H9 (cell line): ENCODE data around the gene SLC4A5. TPM values are rescaled to one million over a fixed set of nuclear protein-coding genes. Genes with fewer than 3 reads are reported as not detected.

Experiments
- DNase-seq: peaks from one replicate; pipeline ENCODE4 v3.0.0-alpha.2; 2017
- H2AFZ ChIP-seq: one replicate; pipeline ENCODE4 v1.6.1; 2013; ENCODE audit warnings: mild to moderate bottlenecking, low read length, control low read depth, moderate library complexity
- H2AK5ac ChIP-seq: 2 replicates; pipeline ENCODE4 v1.6.1; 2013; ENCODE audit warnings: low read length, control low read depth, mixed read lengths; ENCODE audit not compliant: insufficient read length
- H2BK120ac ChIP-seq: one replicate; pipeline ENCODE4 v1.6.1; 2013; ENCODE audit warnings: low read depth, mild to moderate bottlenecking, low read length, control low read depth, inconsistent platforms; ENCODE audit not compliant: poor library complexity, severe bottlenecking
- H2BK12ac ChIP-seq: 2 replicates; pipeline ENCODE4 v1.6.1; 2013; ENCODE audit warnings: low read length, control low read depth, mixed read lengths, low read depth; ENCODE audit not compliant: insufficient read length
- H2BK15ac ChIP-seq: 2 replicates; pipeline ENCODE4 v1.6.1; 2013; ENCODE audit warnings: low read depth, low read length, control low read depth
- H2BK20ac ChIP-seq: one replicate; pipeline ENCODE4 v1.6.1; 2013; ENCODE audit warnings: low read depth, mild to moderate bottlenecking, low read length, control low read depth, inconsistent platforms; ENCODE audit not compliant: poor library complexity, severe bottlenecking
- H2BK5ac ChIP-seq: 2 replicates; pipeline ENCODE4 v1.6.1; 2013; ENCODE audit warnings: low read length, control low read depth, mixed read lengths; ENCODE audit not compliant: insufficient read length
- H3K14ac ChIP-seq: 2 replicates; pipeline ENCODE4 v1.6.1; 2013; ENCODE audit warnings: low read length, control low read depth; ENCODE audit not compliant: insufficient read depth
- H3K18ac ChIP-seq: 2 replicates; pipeline ENCODE4 v1.6.1; 2013; ENCODE audit warnings: low read depth, mild to moderate bottlenecking, mixed read lengths, low read length, control low read depth; ENCODE audit not compliant: insufficient read length
- H3K23ac ChIP-seq: 2 replicates; pipeline ENCODE4 v1.6.1; 2013; ENCODE audit warnings: low read length, control low read depth, mixed read lengths, low read depth; ENCODE audit not compliant: insufficient read length
- H3K23me2 ChIP-seq: 2 replicates; pipeline ENCODE4 v1.6.1; 2013; ENCODE audit warnings: low read depth, mild to moderate bottlenecking, mixed read lengths, low read length, control low read depth; ENCODE audit not compliant: insufficient read length, poor library complexity, severe bottlenecking
- H3K27ac ChIP-seq: 2 replicates; pipeline ENCODE4 v1.5.1; 2013; ENCODE audit warnings: low read length, control low read depth, mixed read lengths, low read depth; ENCODE audit not compliant: insufficient read length
- H3K27me3 ChIP-seq: 2 replicates; pipeline ENCODE4 v1.6.1; 2013; ENCODE audit warnings: low read length, control low read depth, inconsistent platforms; ENCODE audit not compliant: insufficient read depth
- H3K4ac ChIP-seq: 2 replicates; pipeline ENCODE4 v1.6.1; 2013; ENCODE audit warnings: low read depth, mild to moderate bottlenecking, control low read depth, inconsistent platforms, low read length, moderate library complexity
- H3K4me1 ChIP-seq: 2 replicates; pipeline ENCODE4 v1.6.1; 2013; ENCODE audit warnings: low read length, control low read depth, inconsistent platforms; ENCODE audit not compliant: insufficient read depth
- H3K4me2 ChIP-seq: 2 replicates; pipeline ENCODE4 v1.6.1; 2013; ENCODE audit warnings: low read length, control low read depth, mixed read lengths; ENCODE audit not compliant: insufficient read length, insufficient read depth
- H3K56ac ChIP-seq: 2 replicates; pipeline ENCODE4 v1.6.1; 2013; ENCODE audit warnings: low read depth, mild to moderate bottlenecking, mixed read lengths, low read length, control low read depth; ENCODE audit not compliant: insufficient read length
- H3K79me1 ChIP-seq: 2 replicates; pipeline ENCODE4 v1.6.1; 2013; ENCODE audit warnings: low read depth, mild to moderate bottlenecking, moderate library complexity, low read length, control low read depth, inconsistent platforms; ENCODE audit not compliant: insufficient read depth, poor library complexity, severe bottlenecking
- H3K79me2 ChIP-seq: 2 replicates; pipeline ENCODE4 v1.6.1; 2013; ENCODE audit warnings: low read length, control low read depth, inconsistent platforms; ENCODE audit not compliant: insufficient read depth
- H3K9ac ChIP-seq: 2 replicates; pipeline ENCODE4 v1.6.1; 2013; ENCODE audit warnings: low read length, control low read depth, mixed read lengths; ENCODE audit not compliant: insufficient read length; ENCODE audit errors: extremely low read depth
- H3K9me3 ChIP-seq: one replicate; pipeline ENCODE4 v1.6.1; 2013; ENCODE audit warnings: low read depth, low read length, inconsistent platforms; ENCODE audit not compliant: control insufficient read depth
- H3T11ph ChIP-seq: one replicate; pipeline ENCODE4 v1.6.1; 2013; ENCODE audit warnings: mild to moderate bottlenecking, low read length, control low read depth, inconsistent platforms
- H4K20me1 ChIP-seq: one replicate; pipeline ENCODE4 v1.6.1; 2013; ENCODE audit not compliant: control insufficient read depth, insufficient read length, insufficient read depth
- H4K5ac ChIP-seq: 2 replicates; pipeline ENCODE4 v1.6.1; 2013; ENCODE audit warnings: low read depth, mild to moderate bottlenecking, mixed read lengths, low read length, control low read depth; ENCODE audit not compliant: insufficient read length
- H4K8ac ChIP-seq: replicated peaks from 2 replicates; pipeline ENCODE4 v1.6.1; 2013; ENCODE audit warnings: low read length, control low read depth, mixed read lengths, low read depth; ENCODE audit not compliant: insufficient read length
- H4K91ac ChIP-seq: 2 replicates; pipeline ENCODE4 v1.6.1; 2013; ENCODE audit warnings: low read depth, mild to moderate bottlenecking, moderate library complexity, mixed read lengths, low read length, control low read depth; ENCODE audit not compliant: insufficient read length
- H3K27ac Mint-ChIP-seq, 3 experiments: 2 replicates in 2 of 3; 3 replicates in 1 of 3; pipeline ENCODE4 v1.8.0; 2020 to 2021; ENCODE audit warnings: mixed read lengths in 3 of 3, mild to moderate bottlenecking in 1 of 3, moderate library complexity in 1 of 3
- H3K27me3 Mint-ChIP-seq: 2 replicates; pipeline ENCODE4 v1.8.0; 2021; ENCODE audit warnings: low read depth, mild to moderate bottlenecking, moderate library complexity, mixed read lengths
- H3K36me3 Mint-ChIP-seq, 3 experiments: 2 replicates in 2 of 3; 3 replicates in 1 of 3; pipeline ENCODE4 v1.8.0; 2020 to 2021; ENCODE audit warnings: low read depth in 3 of 3, mixed read lengths in 3 of 3; ENCODE audit not compliant: insufficient read depth in 1 of 3
- H3K4me1 Mint-ChIP-seq, 2 experiments: 2 replicates each; pipeline ENCODE4 v1.8.0; 2020; ENCODE audit warnings: mixed read lengths in 2 of 2
- H3K4me3 Mint-ChIP-seq, 2 experiments: 2 replicates in 1 of 2; 3 replicates in 1 of 2; pipeline ENCODE4 v1.8.0; 2020 to 2021; ENCODE audit warnings: mild to moderate bottlenecking in 2 of 2, mixed read lengths in 2 of 2, moderate library complexity in 1 of 2
- H3K9me3 Mint-ChIP-seq, 2 experiments: 2 replicates in 1 of 2; 3 replicates in 1 of 2; pipeline ENCODE4 v1.8.0; 2020; ENCODE audit warnings: mild to moderate bottlenecking in 2 of 2, mixed read lengths in 2 of 2, moderate library complexity in 1 of 2
- CTCF ChIP-seq: fragments of 200-600 bp; sonication (generic); conservative IDR thresholded peaks from 3 replicates; pipeline ENCODE4 v1.8.0; 2021; ENCODE audit warnings: antibody characterized with exemption, mild to moderate bottlenecking
- WGBS: extraction: QIAGEN DNeasy Blood & Tissue Kit; methylation state at CpG from one replicate; pipeline ENCODE4 v1.1.7; 2013; ENCODE audit warnings: missing lambda C conversion rate, low lambda C conversion rate, mixed read lengths; ENCODE audit not compliant: insufficient read length; ENCODE audit errors: extremely low coverage; 5-methylcytosine and 5-hydroxymethylcytosine counted together
- total RNA-seq: library from RNA; stranded (reverse); gene quantifications from 2 replicates; pipeline ENCODE4 v1.2.1, GENCODE V29; 2021

SLC4A5 gene
- total RNA-seq, 1 experiment from 2014 or later, result 0.50 TPM

GRCh38 chr2:74383254-74383653, 40.0 kb upstream of the SLC4A5 start:
- Histone ChIP-seq H3K79me1 (peaks cover 11% of the 10 kb centered on the region), H3K9ac (no peak overlapping the region), H3K4me1 (no peaks in the 10 kb centered on the region; the same call in 1 of the 2 replicates), H4K5ac (no peak overlapping the region), H2BK120ac (no peak overlapping the region), H2BK20ac (no peak overlapping the region), H3K79me2 (peaks cover 7% of the 10 kb centered on the region; the same call in 1 of the 2 replicates), H3K14ac (no peak overlapping the region), H3T11ph (no peak overlapping the region), H3K9me3 (no peaks in the 10 kb centered on the region), H3K27ac (no peak overlapping the region), H2AFZ (no peak overlapping the region), H3K4me2 (no peak overlapping the region), H2AK5ac (no peak overlapping the region), H4K20me1 (no peaks in the 10 kb centered on the region), H3K23me2 (no peaks in the 10 kb centered on the region), H3K4ac (no peak overlapping the region), H2BK5ac (no peak overlapping the region), H3K27me3 (no peaks in the 10 kb centered on the region), H3K56ac (no peak overlapping the region), H3K18ac (no peak overlapping the region), H4K8ac (no peak overlapping the region), H2BK12ac (no peak overlapping the region), H4K91ac (no peak overlapping the region), H3K23ac (no peak overlapping the region), H2BK15ac (no peak overlapping the region)
- no CpG with 5 or more reads among the region's 1 CpG for WGBS
- peak overlapping the region in 2 of 3 experiments; percentile 17 to 30; a peak in 3 of 7 replicates for H3K27ac Mint-ChIP-seq
- no peaks in the 10 kb centered on the region for H3K27me3 Mint-ChIP-seq
- no peak for DNase-seq
- no peak overlapping the region for H3K4me3 Mint-ChIP-seq
- peaks cover 2 to 5% (median 2%) of the 10 kb centered on the region in 3 experiments; a peak in 5 of 7 replicates for H3K36me3 Mint-ChIP-seq
- H3K9me3 Mint-ChIP-seq, result no peaks in the 10 kb centered on the region
- peaks cover 18 to 27% of the 10 kb centered on the region in 2 experiments for H3K4me1 Mint-ChIP-seq
- TF ChIP-seq CTCF, result no peak
